GM12878 (cell line): ENCODE measurements around the gene ADAR. TPM values are rescaled to one million over a fixed set of nuclear protein-coding genes. Genes with fewer than 3 reads are reported as not detected.
A peak's percentile ranks its signal among the peaks of the same experiment; 100 is the strongest.

Experiments used
- CREM ChIP-seq: IDR thresholded peaks from 2 replicates; pipeline ENCODE4 v1.6.1; 2014; ENCODE audit warnings: antibody characterized with exemption, low read depth
- CUX1 ChIP-seq: IDR thresholded peaks from 2 replicates; pipeline ENCODE4 v1.6.1; 2012; ENCODE audit warnings: improper control_type of control experiment, low read depth, low read length; ENCODE audit not compliant: insufficient replicate concordance
- EP300 ChIP-seq, 2 experiments: fragments of 150-350 bp in 1 of 2; IDR thresholded peaks; 2 replicates each; pipeline ENCODE4 v1.6.1; 2011 to 2012; ENCODE audit warnings: low read depth in 2 of 2, low read length in 2 of 2, borderline replicate concordance in 1 of 2, improper control_type of control experiment in 1 of 2, inconsistent platforms in 1 of 2; ENCODE audit not compliant: control insufficient read depth in 1 of 2
- JUND ChIP-seq: IDR thresholded peaks from 2 replicates; pipeline ENCODE4 v1.6.1; 2012; ENCODE audit warnings: low read depth, mild to moderate bottlenecking, low read length, improper control_type of control experiment, moderate library complexity
- KDM1A ChIP-seq: fragments of 200-600 bp; sonication (generic); IDR thresholded peaks from 2 replicates; pipeline ENCODE4 v1.6.1; 2016; ENCODE audit warnings: borderline replicate concordance
- MEF2A ChIP-seq: IDR thresholded peaks from 2 replicates; pipeline ENCODE4 v1.6.1; 2011; ENCODE audit warnings: low read depth, mild to moderate bottlenecking, low read length, moderate library complexity; ENCODE audit not compliant: insufficient read depth
- NBN ChIP-seq: fragments of 450-650 bp; IDR thresholded peaks from 2 replicates; pipeline ENCODE4 v1.6.1; 2016
- NRF1 ChIP-seq: conservative IDR thresholded peaks from 2 replicates; pipeline ENCODE4 v1.6.1; 2011; ENCODE audit warnings: mild to moderate bottlenecking, low read depth, low read length, improper control_type of control experiment
- RAD51 ChIP-seq: fragments of 450-650 bp; IDR thresholded peaks from 2 replicates; pipeline ENCODE4 v1.6.1; 2016; ENCODE audit warnings: moderate library complexity, mild to moderate bottlenecking, inconsistent platforms
- SMARCA5 ChIP-seq: fragments of 450-650 bp; IDR thresholded peaks from 2 replicates; pipeline ENCODE4 v1.6.1; 2017; ENCODE audit warnings: mild to moderate bottlenecking
- STAT3 ChIP-seq: IDR thresholded peaks from 2 replicates; pipeline ENCODE4 v1.6.1; 2011; ENCODE audit warnings: low read depth, low read length, improper control_type of control experiment
- YBX1 ChIP-seq: fragments of 450-650 bp; IDR thresholded peaks from 2 replicates; pipeline ENCODE4 v1.6.1; 2016; ENCODE audit warnings: antibody characterized with exemption
- ZNF24 ChIP-seq: fragments of 450-650 bp; IDR thresholded peaks from 2 replicates; pipeline ENCODE4 v1.6.1; 2017; ENCODE audit warnings: antibody characterized with exemption, mild to moderate bottlenecking
- polyA plus RNA-seq, 11 experiments: library from polyadenylated mRNA; depleted of rRNA in 4 of 11; unstranded in 6 of 11; stranded (reverse) in 5 of 11; fragments of >200 nt; fragmentation: Nextera tagmentation in 4 of 11; fragmentation: Illumina TruSeq in 1 of 11; extraction: Ambion mirVana in 4 of 11; extraction: Trizol in 1 of 11; gene quantifications; 1 replicate in 1 of 11; 2 replicates in 10 of 11; pipeline versions ENCODE4 v1.2.1 to v1.2.3, GENCODE V29; 2011 to 2016; ENCODE audit warnings: inconsistent platforms in 2 of 11, missing spikeins in 2 of 11, low read depth in 1 of 11
- total RNA-seq, 4 experiments: library from RNA; depleted of rRNA in 3 of 4; stranded (reverse); fragments of >200 nt in 3 of 4; fragmentation: Illumina TruSeq in 1 of 4; extraction: Trizol in 1 of 4; gene quantifications; 2 replicates each; pipeline versions ENCODE4 v1.2.1 to v1.2.3, GENCODE V29; 2013 to 2021
- TF ChIP-seq, protein P1 (sequence below), 3 experiments: IDR thresholded peaks in 2 of 3; conservative IDR thresholded peaks in 1 of 3; 2 replicates each; pipeline ENCODE4 v1.5.1; 2011; ENCODE audit warnings: low read depth in 3 of 3, low read length in 3 of 3, mild to moderate bottlenecking in 3 of 3, control low read depth in 2 of 3, moderate library complexity in 2 of 3, inconsistent platforms in 1 of 3, mixed read lengths in 1 of 3; ENCODE audit not compliant: control insufficient read depth in 2 of 3, insufficient read depth in 1 of 3; ENCODE audit errors: extremely low read depth in 1 of 3
- TF ChIP-seq, protein P2 (sequence below): fragments of 450-650 bp; IDR thresholded peaks from 2 replicates; pipeline ENCODE4 v1.6.1; 2017; ENCODE audit warnings: mild to moderate bottlenecking
- TF ChIP-seq, protein P3 (sequence below): IDR thresholded peaks from 2 replicates; pipeline ENCODE4 v1.6.1; 2012; ENCODE audit warnings: low read length, inconsistent platforms
- TF ChIP-seq, protein P4 (sequence below): fragments of 450-650 bp; conservative IDR thresholded peaks from 2 replicates; pipeline ENCODE4 v1.6.1; 2017; ENCODE audit warnings: mild to moderate bottlenecking, moderate library complexity

Gene ADAR
- total and polyA plus RNA-seq, 10 of the 15 experiments (the other 5 are each of a cell fraction or from before 2014, with no cell fraction given) = 55.5 to 413 (median 176) TPM

DNA sequence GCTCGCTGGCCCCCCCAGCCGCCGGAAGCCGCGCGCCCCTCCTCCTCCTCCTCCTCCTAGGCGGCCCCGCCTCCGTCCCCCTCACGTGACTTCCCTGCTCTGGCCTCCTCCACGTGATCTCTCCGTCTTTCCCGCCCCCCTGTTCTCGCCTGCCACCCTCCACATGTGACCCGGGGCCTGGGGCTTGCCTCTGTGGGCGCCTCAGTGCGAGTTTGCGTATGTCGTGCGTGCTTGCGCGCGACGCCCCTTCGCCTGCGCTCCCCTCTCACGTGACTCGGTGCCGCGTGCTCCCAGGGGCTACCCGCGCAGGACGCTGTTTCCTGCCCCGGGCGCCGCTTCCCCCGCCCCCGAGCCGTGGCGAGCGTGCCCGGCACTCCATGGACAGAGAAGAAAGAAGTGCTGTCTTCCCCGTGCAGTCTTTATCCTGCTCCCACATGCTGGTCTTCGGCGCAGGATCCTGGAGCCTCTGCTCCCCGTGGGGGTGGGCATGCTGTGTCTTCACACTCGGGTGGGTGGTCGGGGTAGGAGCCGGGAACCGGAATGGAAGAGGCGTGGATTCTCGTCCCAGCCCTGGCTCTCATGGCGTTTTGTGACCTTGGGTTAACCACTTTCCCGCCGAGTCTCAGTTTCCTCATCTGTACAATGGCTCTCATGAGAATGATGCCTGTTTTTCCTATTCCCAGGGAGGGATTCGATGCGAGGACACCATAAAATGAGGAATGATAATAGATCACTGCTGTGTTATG is 49.1 kb downstream of the ADAR start (continued):
- TF ChIP-seq, protein P1, sequence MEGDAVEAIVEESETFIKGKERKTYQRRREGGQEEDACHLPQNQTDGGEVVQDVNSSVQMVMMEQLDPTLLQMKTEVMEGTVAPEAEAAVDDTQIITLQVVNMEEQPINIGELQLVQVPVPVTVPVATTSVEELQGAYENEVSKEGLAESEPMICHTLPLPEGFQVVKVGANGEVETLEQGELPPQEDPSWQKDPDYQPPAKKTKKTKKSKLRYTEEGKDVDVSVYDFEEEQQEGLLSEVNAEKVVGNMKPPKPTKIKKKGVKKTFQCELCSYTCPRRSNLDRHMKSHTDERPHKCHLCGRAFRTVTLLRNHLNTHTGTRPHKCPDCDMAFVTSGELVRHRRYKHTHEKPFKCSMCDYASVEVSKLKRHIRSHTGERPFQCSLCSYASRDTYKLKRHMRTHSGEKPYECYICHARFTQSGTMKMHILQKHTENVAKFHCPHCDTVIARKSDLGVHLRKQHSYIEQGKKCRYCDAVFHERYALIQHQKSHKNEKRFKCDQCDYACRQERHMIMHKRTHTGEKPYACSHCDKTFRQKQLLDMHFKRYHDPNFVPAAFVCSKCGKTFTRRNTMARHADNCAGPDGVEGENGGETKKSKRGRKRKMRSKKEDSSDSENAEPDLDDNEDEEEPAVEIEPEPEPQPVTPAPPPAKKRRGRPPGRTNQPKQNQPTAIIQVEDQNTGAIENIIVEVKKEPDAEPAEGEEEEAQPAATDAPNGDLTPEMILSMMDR (IDR thresholded peaks at IDR 0.05 in 2 of 3, conservative IDR thresholded peaks at IDR 0.05 in 1 of 3; ENCODE audit: control insufficient read depth in 2 of 3, extremely low read depth in 1 of 3, insufficient read depth in 1 of 3, low read depth in 3 of 3, low read length in 3 of 3) = no peak
- TF ChIP-seq RAD51 (peak; percentile 100), MEF2A (no peak), JUND (no peak), STAT3 (no peak), SMARCA5 (no peak), EP300 (IDR thresholded peaks at IDR 0.05; ENCODE audit: borderline replicate concordance in 1 of 2, control insufficient read depth in 1 of 2, low read depth in 2 of 2, low read length in 2 of 2) (no peak; a peak in 1 of 4 replicates), CREM (peak; percentile 94), NRF1 (peak; percentile 61), CUX1 (no peak), KDM1A (no peak), YBX1 (no peak), ZNF24 (no peak), NBN (peak; percentile 90)
- TF ChIP-seq, protein P2, sequence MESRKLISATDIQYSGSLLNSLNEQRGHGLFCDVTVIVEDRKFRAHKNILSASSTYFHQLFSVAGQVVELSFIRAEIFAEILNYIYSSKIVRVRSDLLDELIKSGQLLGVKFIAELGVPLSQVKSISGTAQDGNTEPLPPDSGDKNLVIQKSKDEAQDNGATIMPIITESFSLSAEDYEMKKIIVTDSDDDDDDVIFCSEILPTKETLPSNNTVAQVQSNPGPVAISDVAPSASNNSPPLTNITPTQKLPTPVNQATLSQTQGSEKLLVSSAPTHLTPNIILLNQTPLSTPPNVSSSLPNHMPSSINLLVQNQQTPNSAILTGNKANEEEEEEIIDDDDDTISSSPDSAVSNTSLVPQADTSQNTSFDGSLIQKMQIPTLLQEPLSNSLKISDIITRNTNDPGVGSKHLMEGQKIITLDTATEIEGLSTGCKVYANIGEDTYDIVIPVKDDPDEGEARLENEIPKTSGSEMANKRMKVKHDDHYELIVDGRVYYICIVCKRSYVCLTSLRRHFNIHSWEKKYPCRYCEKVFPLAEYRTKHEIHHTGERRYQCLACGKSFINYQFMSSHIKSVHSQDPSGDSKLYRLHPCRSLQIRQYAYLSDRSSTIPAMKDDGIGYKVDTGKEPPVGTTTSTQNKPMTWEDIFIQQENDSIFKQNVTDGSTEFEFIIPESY = no peak
- TF ChIP-seq, protein P3, sequence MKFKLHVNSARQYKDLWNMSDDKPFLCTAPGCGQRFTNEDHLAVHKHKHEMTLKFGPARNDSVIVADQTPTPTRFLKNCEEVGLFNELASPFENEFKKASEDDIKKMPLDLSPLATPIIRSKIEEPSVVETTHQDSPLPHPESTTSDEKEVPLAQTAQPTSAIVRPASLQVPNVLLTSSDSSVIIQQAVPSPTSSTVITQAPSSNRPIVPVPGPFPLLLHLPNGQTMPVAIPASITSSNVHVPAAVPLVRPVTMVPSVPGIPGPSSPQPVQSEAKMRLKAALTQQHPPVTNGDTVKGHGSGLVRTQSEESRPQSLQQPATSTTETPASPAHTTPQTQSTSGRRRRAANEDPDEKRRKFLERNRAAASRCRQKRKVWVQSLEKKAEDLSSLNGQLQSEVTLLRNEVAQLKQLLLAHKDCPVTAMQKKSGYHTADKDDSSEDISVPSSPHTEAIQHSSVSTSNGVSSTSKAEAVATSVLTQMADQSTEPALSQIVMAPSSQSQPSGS = no peak
- TF ChIP-seq, protein P4, sequence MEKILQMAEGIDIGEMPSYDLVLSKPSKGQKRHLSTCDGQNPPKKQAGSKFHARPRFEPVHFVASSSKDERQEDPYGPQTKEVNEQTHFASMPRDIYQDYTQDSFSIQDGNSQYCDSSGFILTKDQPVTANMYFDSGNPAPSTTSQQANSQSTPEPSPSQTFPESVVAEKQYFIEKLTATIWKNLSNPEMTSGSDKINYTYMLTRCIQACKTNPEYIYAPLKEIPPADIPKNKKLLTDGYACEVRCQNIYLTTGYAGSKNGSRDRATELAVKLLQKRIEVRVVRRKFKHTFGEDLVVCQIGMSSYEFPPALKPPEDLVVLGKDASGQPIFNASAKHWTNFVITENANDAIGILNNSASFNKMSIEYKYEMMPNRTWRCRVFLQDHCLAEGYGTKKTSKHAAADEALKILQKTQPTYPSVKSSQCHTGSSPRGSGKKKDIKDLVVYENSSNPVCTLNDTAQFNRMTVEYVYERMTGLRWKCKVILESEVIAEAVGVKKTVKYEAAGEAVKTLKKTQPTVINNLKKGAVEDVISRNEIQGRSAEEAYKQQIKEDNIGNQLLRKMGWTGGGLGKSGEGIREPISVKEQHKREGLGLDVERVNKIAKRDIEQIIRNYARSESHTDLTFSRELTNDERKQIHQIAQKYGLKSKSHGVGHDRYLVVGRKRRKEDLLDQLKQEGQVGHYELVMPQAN = peak; percentile 66
